Measurements from ENCODE around the gene UQCC5.

- TF ChIP-seq POLR2A (IDR thresholded peaks at IDR 0.05; ENCODE audit: low read depth, low read length): no peak
- TF ChIP-seq PAX5 (IDR thresholded peaks at IDR 0.05; ENCODE audit: insufficient read depth, low read length, severe bottlenecking): no peak
- no peak for TF ChIP-seq TAF1 (IDR thresholded peaks at IDR 0.05; ENCODE audit: low read depth, low read length)
- TF ChIP-seq POLR2AphosphoS5 (IDR thresholded peaks at IDR 0.05; ENCODE audit: low read depth, low read length): no peak
- TF ChIP-seq POU2F2 (IDR thresholded peaks at IDR 0.05; ENCODE audit: low read depth, low read length): no peak
- no peak for TF ChIP-seq SPI1 (IDR thresholded peaks at IDR 0.05; ENCODE audit: low read depth, low read length)
Measured at GRCh38 chr3:52530918-52531826, 5.2 kb upstream of the UQCC5 start.
